Kidney epithelial cell (primary cell): ENCODE measurements around the gene ZIC4. TPM values are rescaled to one million over a fixed set of nuclear protein-coding genes. Genes with fewer than 3 reads are reported as not detected.

Source experiments
- DNase-seq: peaks from one replicate; pipeline ENCODE4 v3.0.0-alpha.2; 2010; ENCODE audit warnings: low read depth
- H3K27me3 ChIP-seq: 2 replicates; pipeline ENCODE4 v1.6.0; 2011; ENCODE audit warnings: low read length; ENCODE audit not compliant: control insufficient read depth, insufficient read depth
- H3K36me3 ChIP-seq: 2 replicates; pipeline ENCODE4 v1.5.1; 2011; ENCODE audit warnings: low read length; ENCODE audit not compliant: control insufficient read depth, insufficient read depth
- H3K4me3 ChIP-seq: 2 replicates; pipeline ENCODE4 v1.5.1; 2011; ENCODE audit warnings: low read depth, mild to moderate bottlenecking, control low read depth, low read length
- CTCF ChIP-seq: IDR thresholded peaks from 2 replicates; pipeline ENCODE4 v1.5.1; 2011; ENCODE audit warnings: mild to moderate bottlenecking, moderate library complexity, low read length, control low read depth, inconsistent platforms; ENCODE audit not compliant: insufficient read depth, poor library complexity, severe bottlenecking
- total RNA-seq: library from RNA; depleted of rRNA; stranded (reverse); fragments of >200 nt; gene quantifications from 2 replicates; pipeline ENCODE4 v1.2.3, GENCODE V29; 2015

ZIC4 gene
- total RNA-seq, result not detected in 2 replicates

GRCh38 chr3:147406028-147406931 lies at the start of gene ZIC4:
TSS of gene ZIC4 (minus strand) at chr3:147406543. CDS start at chr3:147402797, 3,746 bp downstream.
- no peaks in the 10 kb centered on the region for H3K36me3 ChIP-seq
- peaks cover 82% of the 10 kb centered on the region for H3K27me3 ChIP-seq
- no peak within 1 kb of the TSS for H3K4me3 ChIP-seq
- no peak for TF ChIP-seq CTCF
- no peak for DNase-seq

DNA sequence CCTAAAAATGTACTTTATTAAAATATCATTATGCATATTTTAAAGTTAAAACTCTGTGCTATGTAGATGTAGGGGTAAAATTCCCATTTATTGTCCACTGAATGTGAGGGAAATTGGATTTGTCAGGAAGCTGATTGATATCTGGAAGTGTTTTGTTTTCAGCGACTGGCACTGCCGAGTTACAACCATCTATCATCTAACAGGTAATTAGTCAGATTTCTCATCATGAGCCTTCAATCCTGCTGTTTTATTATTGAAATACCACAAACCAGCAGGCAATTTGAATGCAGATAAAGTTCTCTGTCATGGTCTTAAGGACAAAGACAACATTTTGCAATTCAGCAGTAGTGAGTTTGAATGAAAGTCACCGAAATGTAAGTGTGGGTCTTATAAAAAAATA lies 43.3 kb upstream of the ZIC4 start:
- no peaks in the 10 kb centered on the region for H3K36me3 ChIP-seq
- no peak for TF ChIP-seq CTCF

DNA sequence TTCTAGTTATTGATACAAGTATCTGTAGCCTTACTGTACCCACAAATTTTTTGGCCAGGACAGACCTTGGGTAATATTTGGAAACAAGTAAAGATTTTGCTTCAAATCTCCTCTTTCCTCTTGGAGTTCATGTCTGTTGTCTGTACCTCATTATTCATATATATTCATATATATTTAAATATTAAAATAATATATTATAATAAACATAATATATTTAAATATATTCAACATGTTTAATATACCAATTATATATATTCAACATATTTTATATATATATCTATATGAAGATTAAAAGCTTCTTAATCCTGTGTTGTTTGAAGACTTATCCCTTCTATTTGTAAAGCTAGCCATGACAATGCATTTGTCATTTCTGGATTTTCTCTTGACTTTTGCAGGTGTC lies 40.9 kb upstream of the ZIC4 start:
- Histone ChIP-seq H3K36me3 (no peaks in the 10 kb centered on the region), H3K27me3 (no peaks in the 10 kb centered on the region), H3K4me3 (no peak overlapping the region)
- no peak for DNase-seq
- TF ChIP-seq CTCF, result no peak

More for the DNA sequence above, 43.3 kb upstream of the ZIC4 start:
- Histone ChIP-seq H3K4me3 (no peak overlapping the region), H3K27me3 (no peaks in the 10 kb centered on the region)
- no peak for DNase-seq

DNA sequence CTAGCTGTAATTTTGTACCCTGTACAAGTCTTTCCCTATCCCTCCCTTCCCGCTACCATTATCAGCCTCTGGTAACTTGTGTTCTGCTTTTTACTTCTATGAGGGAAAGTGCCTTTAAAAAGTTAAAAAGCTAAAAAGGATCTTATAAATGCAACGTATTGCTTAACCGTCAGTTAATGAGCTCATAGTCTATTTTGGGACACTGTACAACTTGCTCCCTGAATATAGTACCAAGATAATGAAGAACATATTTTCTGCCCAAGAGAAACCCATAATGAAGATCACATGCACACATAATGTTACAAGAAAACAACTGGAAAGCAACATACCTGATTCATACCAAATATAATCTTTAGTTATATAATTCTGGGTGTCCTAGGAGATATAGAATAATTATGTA lies 25.4 kb upstream of the ZIC4 start:
- peaks cover 6% of the 10 kb centered on the region for H3K27me3 ChIP-seq
- DNase-seq, result no peak
- no peaks in the 10 kb centered on the region for H3K36me3 ChIP-seq
- no peak overlapping the region for H3K4me3 ChIP-seq
- TF ChIP-seq CTCF, result no peak

- H3K27me3 ChIP-seq, result peaks cover 20% of the 10 kb centered on the region
- no peak for TF ChIP-seq CTCF
- no peak for DNase-seq
- H3K36me3 ChIP-seq, result no peaks in the 10 kb centered on the region
- H3K4me3 ChIP-seq, result no peak overlapping the region
Measured at GRCh38 chr3:147428754-147429153, 22.4 kb upstream of the ZIC4 start.

DNA sequence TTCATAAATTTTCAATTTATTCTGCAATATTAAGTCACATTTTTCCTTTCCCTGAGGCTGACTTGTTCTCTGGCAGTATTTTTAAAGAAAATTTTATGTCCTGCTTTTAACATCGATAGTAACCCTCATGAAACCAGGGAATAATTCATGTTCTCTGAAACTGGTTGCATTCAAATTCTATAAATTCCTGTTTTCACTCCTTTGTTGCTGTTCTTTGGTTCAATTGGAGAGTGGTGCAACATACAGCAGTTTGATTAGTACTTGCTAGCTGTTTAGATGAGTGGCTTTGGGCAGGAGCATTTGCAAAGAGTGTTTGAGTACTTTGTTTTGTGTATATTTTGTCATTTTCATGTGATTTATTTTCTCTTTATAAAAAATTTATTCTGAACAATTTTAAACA lies 22.0 kb upstream of the ZIC4 start:
- Histone ChIP-seq H3K36me3 (no peaks in the 10 kb centered on the region), H3K27me3 (peaks cover 24% of the 10 kb centered on the region), H3K4me3 (no peak overlapping the region)
- no peak for TF ChIP-seq CTCF
- no peak for DNase-seq
